GM23338 (cell line): ENCODE data around the gene CASP6. TPM values are rescaled to one million over a fixed set of nuclear protein-coding genes. Genes with fewer than 3 reads are reported as not detected.

Source experiments
- ATAC-seq: fragments of 200-7000 bp; cut with Tn5 transposase; 3 replicates; pipeline ENCODE4 v1.9.1; 2020
- DNase-seq: peaks from one replicate; pipeline ENCODE4 v3.0.0-alpha.2; 2015; ENCODE audit warnings: low spot score
- H2AFZ ChIP-seq: fragments of 200-600 bp; sonication (generic); 2 replicates; pipeline ENCODE4 v1.8.0; 2016; ENCODE audit warnings: antibody characterized with exemption, mild to moderate bottlenecking, moderate library complexity
- H3F3A ChIP-seq: fragments of 200-600 bp; sonication (generic); replicated peaks from 2 replicates; pipeline ENCODE4 v1.8.0; 2017; ENCODE audit warnings: antibody characterized with exemption, mixed run types, low read depth
- H3K27ac ChIP-seq: fragments of 200-600 bp; sonication (generic); 2 replicates; pipeline ENCODE4 v1.6.1; 2016; ENCODE audit warnings: low read depth
- H3K27me3 ChIP-seq: fragments of 200-600 bp; sonication (generic); 2 replicates; pipeline ENCODE4 v1.8.0; 2016; ENCODE audit warnings: mild to moderate bottlenecking, mixed run types, moderate library complexity; ENCODE audit not compliant: insufficient read depth
- H3K36me3 ChIP-seq: fragments of 200-600 bp; sonication (generic); 2 replicates; pipeline ENCODE4 v1.8.0; 2016; ENCODE audit warnings: mild to moderate bottlenecking; ENCODE audit not compliant: insufficient read depth
- H3K4me1 ChIP-seq: fragments of 200-600 bp; sonication (generic); 2 replicates; pipeline ENCODE4 v1.8.0; 2016; ENCODE audit warnings: mild to moderate bottlenecking, moderate library complexity; ENCODE audit not compliant: insufficient read depth
- H3K4me2 ChIP-seq: fragments of 200-600 bp; sonication (generic); 2 replicates; pipeline ENCODE4 v1.7.1; 2017; ENCODE audit warnings: mixed run types
- H3K4me3 ChIP-seq: fragments of 200-600 bp; sonication (generic); 2 replicates; pipeline ENCODE4 v1.6.1; 2016; ENCODE audit warnings: mixed run types
- H3K79me2 ChIP-seq: fragments of 200-600 bp; sonication (generic); replicated peaks from 2 replicates; pipeline ENCODE4 v1.8.0; 2017; ENCODE audit warnings: mild to moderate bottlenecking; ENCODE audit not compliant: insufficient read depth
- H3K9me2 ChIP-seq: fragments of 200-600 bp; sonication (generic); 2 replicates; pipeline ENCODE4 v1.8.0; 2017; ENCODE audit not compliant: insufficient read depth
- H4K20me1 ChIP-seq: fragments of 200-600 bp; sonication (generic); replicated peaks from 2 replicates; pipeline ENCODE4 v1.8.0; 2017; ENCODE audit warnings: mild to moderate bottlenecking; ENCODE audit not compliant: insufficient read depth
- H3K27ac Mint-ChIP-seq: 2 replicates; pipeline ENCODE4 v1.8.0; 2020; ENCODE audit warnings: inconsistent platforms, mild to moderate bottlenecking, moderate library complexity, mixed read lengths
- H3K27me3 Mint-ChIP-seq: 3 replicates; pipeline ENCODE4 v1.8.0; 2022; ENCODE audit warnings: low read depth, mild to moderate bottlenecking, moderate library complexity, mixed read lengths, inconsistent platforms; ENCODE audit not compliant: insufficient read depth, poor library complexity
- H3K36me3 Mint-ChIP-seq: 3 replicates; pipeline ENCODE4 v1.8.0; 2021; ENCODE audit warnings: low read depth, mild to moderate bottlenecking, inconsistent platforms, moderate library complexity, mixed read lengths
- H3K4me1 Mint-ChIP-seq: 3 replicates; pipeline ENCODE4 v1.8.0; 2020; ENCODE audit warnings: mild to moderate bottlenecking, inconsistent platforms, mixed read lengths
- H3K4me3 Mint-ChIP-seq: 3 replicates; pipeline ENCODE4 v1.8.0; 2021; ENCODE audit warnings: moderate library complexity, mild to moderate bottlenecking, inconsistent platforms, mixed read lengths
- H3K9me3 Mint-ChIP-seq: 3 replicates; pipeline ENCODE4 v1.8.0; 2020; ENCODE audit warnings: moderate library complexity, mild to moderate bottlenecking, inconsistent platforms, mixed read lengths
- CREB1 ChIP-seq: fragments of 250-450 bp; sonication (Bioruptor Pico); IDR thresholded peaks from 2 replicates; pipeline ENCODE4 v1.5.0; 2020; ENCODE audit warnings: low read depth, mild to moderate bottlenecking, moderate library complexity
- EZH2 ChIP-seq: fragments of 200-600 bp; sonication (generic); IDR thresholded peaks from one replicate; pipeline ENCODE4 v1.8.0; 2017; ENCODE audit warnings: antibody characterized with exemption, mild to moderate bottlenecking, low read depth; ENCODE audit not compliant: unreplicated experiment
- EZH2phosphoT487 ChIP-seq: fragments of 200-600 bp; sonication (generic); IDR thresholded peaks from one replicate; pipeline ENCODE4 v1.8.1; 2018; ENCODE audit warnings: antibody characterized with exemption; ENCODE audit not compliant: unreplicated experiment
- JUNB ChIP-seq: IDR thresholded peaks from one replicate; pipeline ENCODE4 v1.6.1; 2016; ENCODE audit warnings: antibody characterized with exemption; ENCODE audit not compliant: unreplicated experiment
- NANOG ChIP-seq: IDR thresholded peaks from 2 replicates; pipeline ENCODE4 v1.6.1; 2016; ENCODE audit warnings: antibody characterized with exemption, borderline replicate concordance
- POLR2AphosphoS5 ChIP-seq: IDR thresholded peaks from 2 replicates; pipeline ENCODE4 v1.6.1; 2016; ENCODE audit warnings: antibody characterized with exemption, low read depth
- ZNF114 ChIP-seq: fragments of 250-450 bp; sonication (Bioruptor Pico); IDR thresholded peaks from 2 replicates; pipeline ENCODE4 v1.5.0; 2020; ENCODE audit warnings: mild to moderate bottlenecking, moderate library complexity
- polyA plus RNA-seq: library from polyadenylated mRNA; unstranded; fragments of >200 nt; fragmentation: Nextera tagmentation; extraction: Ambion mirVana; gene quantifications from 2 replicates; pipeline ENCODE4 v1.2.1, GENCODE V29; 2016
- total RNA-seq: library from RNA; depleted of rRNA; stranded (reverse); fragments of >200 nt; shearing (Covaris generic); gene quantifications from 2 replicates; pipeline ENCODE4 v1.2.3, GENCODE V29; 2014
- TF ChIP-seq, protein P1 (sequence below): IDR thresholded peaks from one replicate; pipeline ENCODE4 v1.6.1; 2018; ENCODE audit warnings: antibody characterized with exemption; ENCODE audit not compliant: unreplicated experiment
- TF ChIP-seq, protein P2 (sequence below): IDR thresholded peaks from 2 replicates; pipeline ENCODE4 v1.6.1; 2016; ENCODE audit warnings: antibody characterized with exemption
- TF ChIP-seq, protein P3 (sequence below): fragments of 250-450 bp; sonication (Bioruptor Pico); IDR thresholded peaks from 2 replicates; pipeline ENCODE4 v1.5.0; 2020; ENCODE audit warnings: mild to moderate bottlenecking, moderate library complexity

Gene CASP6
- total and polyA plus RNA-seq, 2 experiments from 2014 or later: 30.5 to 35.4 TPM

DNA sequence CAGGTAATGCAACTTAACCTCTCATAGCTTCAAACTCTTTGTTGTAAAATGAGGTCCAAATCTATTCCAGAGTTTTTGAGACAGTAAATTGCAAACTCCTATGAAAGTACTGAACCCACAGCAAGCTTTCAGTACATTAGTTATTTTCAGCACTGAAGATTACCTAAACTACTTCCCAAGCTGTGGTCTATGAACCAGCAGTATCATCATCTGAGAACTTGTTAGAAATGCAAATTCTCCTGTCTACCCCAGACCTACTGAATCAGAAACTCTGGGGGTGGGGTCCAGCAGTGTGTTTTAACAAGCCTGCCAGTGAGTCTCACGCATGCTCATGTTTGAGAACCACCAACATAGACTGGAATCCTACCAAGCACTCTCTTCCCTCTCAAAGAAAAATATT lies 5.7 kb upstream of the CASP6 start:
- Mint-ChIP-seq H3K27me3 (no peaks in the 10 kb centered on the region), H3K27ac (no peak overlapping the region), H3K9me3 (no peaks in the 10 kb centered on the region), H3K4me1 (peaks cover 2% of the 10 kb centered on the region; the same call in 2 of the 3 replicates), H3K4me3 (no peak overlapping the region), H3K36me3 (peaks cover 8% of the 10 kb centered on the region)
- ATAC-seq (no peak), DNase-seq (no peak)
- no peak overlapping the region for H3K4me3 ChIP-seq
- H3F3A ChIP-seq: no peaks in the 10 kb centered on the region
- H4K20me1 ChIP-seq: 0 out of 2 replicates have a peak, but pooled peaks cover 3% of the 10 kb centered on the region
- no peaks in the 10 kb centered on the region for H3K27me3 ChIP-seq
- H3K79me2 ChIP-seq: no peaks in the 10 kb centered on the region; the same call in 1 of the 2 replicates
- no peak overlapping the region for H3K27ac ChIP-seq
- no peaks in the 10 kb centered on the region for H3K9me2 ChIP-seq
- TF ChIP-seq CREB1 (no peak), ZNF114 (CRISPR knock-in tag) (no peak), JUNB (no peak), NANOG (no peak)
- TF ChIP-seq, protein P1, sequence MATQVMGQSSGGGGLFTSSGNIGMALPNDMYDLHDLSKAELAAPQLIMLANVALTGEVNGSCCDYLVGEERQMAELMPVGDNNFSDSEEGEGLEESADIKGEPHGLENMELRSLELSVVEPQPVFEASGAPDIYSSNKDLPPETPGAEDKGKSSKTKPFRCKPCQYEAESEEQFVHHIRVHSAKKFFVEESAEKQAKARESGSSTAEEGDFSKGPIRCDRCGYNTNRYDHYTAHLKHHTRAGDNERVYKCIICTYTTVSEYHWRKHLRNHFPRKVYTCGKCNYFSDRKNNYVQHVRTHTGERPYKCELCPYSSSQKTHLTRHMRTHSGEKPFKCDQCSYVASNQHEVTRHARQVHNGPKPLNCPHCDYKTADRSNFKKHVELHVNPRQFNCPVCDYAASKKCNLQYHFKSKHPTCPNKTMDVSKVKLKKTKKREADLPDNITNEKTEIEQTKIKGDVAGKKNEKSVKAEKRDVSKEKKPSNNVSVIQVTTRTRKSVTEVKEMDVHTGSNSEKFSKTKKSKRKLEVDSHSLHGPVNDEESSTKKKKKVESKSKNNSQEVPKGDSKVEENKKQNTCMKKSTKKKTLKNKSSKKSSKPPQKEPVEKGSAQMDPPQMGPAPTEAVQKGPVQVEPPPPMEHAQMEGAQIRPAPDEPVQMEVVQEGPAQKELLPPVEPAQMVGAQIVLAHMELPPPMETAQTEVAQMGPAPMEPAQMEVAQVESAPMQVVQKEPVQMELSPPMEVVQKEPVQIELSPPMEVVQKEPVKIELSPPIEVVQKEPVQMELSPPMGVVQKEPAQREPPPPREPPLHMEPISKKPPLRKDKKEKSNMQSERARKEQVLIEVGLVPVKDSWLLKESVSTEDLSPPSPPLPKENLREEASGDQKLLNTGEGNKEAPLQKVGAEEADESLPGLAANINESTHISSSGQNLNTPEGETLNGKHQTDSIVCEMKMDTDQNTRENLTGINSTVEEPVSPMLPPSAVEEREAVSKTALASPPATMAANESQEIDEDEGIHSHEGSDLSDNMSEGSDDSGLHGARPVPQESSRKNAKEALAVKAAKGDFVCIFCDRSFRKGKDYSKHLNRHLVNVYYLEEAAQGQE: no peak
- peaks cover 8% of the 10 kb centered on the region; the same call in 1 of the 2 replicates for H3K36me3 ChIP-seq
- no peak overlapping the region for H3K4me2 ChIP-seq
- peaks cover 4% of the 10 kb centered on the region; the same call in 1 of the 2 replicates for H3K4me1 ChIP-seq
- H2AFZ ChIP-seq: no peak overlapping the region

DNA sequence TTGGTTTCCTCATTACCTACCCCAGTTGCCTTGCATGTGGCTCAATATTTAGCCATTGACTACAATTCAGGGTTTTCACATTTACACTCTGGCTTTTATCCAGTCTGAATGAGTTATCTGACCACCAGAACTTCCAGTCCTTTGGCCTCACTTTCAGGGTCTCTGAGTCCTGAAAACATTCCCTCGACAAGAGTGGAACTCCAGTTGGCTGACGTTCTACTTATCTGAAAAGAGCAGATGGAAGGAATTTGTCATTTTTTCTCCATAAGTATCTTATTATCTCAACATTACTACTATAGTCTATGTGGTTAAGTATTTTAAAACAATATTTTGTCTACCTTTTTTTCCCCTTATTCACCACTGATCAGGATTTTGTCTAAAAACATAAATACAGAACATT lies 5.2 kb upstream of the CASP6 start:
- no peaks in the 10 kb centered on the region; the same call in 1 of the 2 replicates for H3K79me2 ChIP-seq
- TF ChIP-seq EZH2 (no peak), EZH2phosphoT487 (no peak), CREB1 (no peak), POLR2AphosphoS5 (no peak), NANOG (no peak)
- TF ChIP-seq, protein P2, sequence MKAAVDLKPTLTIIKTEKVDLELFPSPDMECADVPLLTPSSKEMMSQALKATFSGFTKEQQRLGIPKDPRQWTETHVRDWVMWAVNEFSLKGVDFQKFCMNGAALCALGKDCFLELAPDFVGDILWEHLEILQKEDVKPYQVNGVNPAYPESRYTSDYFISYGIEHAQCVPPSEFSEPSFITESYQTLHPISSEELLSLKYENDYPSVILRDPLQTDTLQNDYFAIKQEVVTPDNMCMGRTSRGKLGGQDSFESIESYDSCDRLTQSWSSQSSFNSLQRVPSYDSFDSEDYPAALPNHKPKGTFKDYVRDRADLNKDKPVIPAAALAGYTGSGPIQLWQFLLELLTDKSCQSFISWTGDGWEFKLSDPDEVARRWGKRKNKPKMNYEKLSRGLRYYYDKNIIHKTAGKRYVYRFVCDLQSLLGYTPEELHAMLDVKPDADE: no peak
- TF ChIP-seq, protein P3, sequence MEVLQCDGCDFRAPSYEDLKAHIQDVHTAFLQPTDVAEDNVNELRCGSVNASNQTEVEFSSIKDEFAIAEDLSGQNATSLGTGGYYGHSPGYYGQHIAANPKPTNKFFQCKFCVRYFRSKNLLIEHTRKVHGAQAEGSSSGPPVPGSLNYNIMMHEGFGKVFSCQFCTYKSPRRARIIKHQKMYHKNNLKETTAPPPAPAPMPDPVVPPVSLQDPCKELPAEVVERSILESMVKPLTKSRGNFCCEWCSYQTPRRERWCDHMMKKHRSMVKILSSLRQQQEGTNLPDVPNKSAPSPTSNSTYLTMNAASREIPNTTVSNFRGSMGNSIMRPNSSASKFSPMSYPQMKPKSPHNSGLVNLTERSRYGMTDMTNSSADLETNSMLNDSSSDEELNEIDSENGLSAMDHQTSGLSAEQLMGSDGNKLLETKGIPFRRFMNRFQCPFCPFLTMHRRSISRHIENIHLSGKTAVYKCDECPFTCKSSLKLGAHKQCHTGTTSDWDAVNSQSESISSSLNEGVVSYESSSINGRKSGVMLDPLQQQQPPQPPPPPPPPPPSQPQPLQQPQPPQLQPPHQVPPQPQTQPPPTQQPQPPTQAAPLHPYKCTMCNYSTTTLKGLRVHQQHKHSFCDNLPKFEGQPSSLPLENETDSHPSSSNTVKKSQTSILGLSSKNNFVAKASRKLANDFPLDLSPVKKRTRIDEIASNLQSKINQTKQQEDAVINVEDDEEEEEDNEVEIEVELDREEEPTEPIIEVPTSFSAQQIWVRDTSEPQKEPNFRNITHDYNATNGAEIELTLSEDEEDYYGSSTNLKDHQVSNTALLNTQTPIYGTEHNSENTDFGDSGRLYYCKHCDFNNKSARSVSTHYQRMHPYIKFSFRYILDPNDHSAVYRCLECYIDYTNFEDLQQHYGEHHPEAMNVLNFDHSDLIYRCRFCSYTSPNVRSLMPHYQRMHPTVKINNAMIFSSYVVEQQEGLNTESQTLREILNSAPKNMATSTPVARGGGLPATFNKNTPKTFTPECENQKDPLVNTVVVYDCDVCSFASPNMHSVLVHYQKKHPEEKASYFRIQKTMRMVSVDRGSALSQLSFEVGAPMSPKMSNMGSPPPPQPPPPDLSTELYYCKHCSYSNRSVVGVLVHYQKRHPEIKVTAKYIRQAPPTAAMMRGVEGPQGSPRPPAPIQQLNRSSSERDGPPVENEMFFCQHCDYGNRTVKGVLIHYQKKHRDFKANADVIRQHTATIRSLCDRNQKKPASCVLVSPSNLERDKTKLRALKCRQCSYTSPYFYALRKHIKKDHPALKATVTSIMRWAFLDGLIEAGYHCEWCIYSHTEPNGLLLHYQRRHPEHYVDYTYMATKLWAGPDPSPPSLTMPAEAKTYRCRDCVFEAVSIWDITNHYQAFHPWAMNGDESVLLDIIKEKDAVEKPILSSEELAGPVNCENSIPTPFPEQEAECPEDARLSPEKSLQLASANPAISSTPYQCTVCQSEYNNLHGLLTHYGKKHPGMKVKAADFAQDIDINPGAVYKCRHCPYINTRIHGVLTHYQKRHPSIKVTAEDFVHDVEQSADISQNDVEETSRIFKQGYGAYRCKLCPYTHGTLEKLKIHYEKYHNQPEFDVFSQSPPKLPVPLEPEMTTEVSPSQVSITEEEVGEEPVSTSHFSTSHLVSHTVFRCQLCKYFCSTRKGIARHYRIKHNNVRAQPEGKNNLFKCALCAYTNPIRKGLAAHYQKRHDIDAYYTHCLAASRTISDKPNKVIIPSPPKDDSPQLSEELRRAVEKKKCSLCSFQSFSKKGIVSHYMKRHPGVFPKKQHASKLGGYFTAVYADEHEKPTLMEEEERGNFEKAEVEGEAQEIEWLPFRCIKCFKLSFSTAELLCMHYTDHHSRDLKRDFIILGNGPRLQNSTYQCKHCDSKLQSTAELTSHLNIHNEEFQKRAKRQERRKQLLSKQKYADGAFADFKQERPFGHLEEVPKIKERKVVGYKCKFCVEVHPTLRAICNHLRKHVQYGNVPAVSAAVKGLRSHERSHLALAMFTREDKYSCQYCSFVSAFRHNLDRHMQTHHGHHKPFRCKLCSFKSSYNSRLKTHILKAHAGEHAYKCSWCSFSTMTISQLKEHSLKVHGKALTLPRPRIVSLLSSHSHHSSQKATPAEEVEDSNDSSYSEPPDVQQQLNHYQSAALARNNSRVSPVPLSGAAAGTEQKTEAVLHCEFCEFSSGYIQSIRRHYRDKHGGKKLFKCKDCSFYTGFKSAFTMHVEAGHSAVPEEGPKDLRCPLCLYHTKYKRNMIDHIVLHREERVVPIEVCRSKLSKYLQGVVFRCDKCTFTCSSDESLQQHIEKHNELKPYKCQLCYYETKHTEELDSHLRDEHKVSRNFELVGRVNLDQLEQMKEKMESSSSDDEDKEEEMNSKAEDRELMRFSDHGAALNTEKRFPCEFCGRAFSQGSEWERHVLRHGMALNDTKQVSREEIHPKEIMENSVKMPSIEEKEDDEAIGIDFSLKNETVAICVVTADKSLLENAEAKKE (CRISPR knock-in tag): no peak

More for the DNA sequence above, 5.2 kb upstream of the CASP6 start:
- H3K9me2 ChIP-seq: no peaks in the 10 kb centered on the region
- H3K4me1 ChIP-seq: peaks cover 8% of the 10 kb centered on the region; the same call in 1 of the 2 replicates
- H3K4me2 ChIP-seq: no peak overlapping the region
- peaks cover 6% of the 10 kb centered on the region; the same call in 2 of the 3 replicates for H3K4me1 Mint-ChIP-seq
- DNase-seq: no peak
- H3F3A ChIP-seq: 0 out of 2 replicates have a peak, but pooled peaks cover 5% of the 10 kb centered on the region
- H3K27ac ChIP-seq: no peak overlapping the region
- H3K9me3 Mint-ChIP-seq: no peaks in the 10 kb centered on the region
- ATAC-seq: no peak
- H4K20me1 ChIP-seq: 0 out of 2 replicates have a peak, but pooled peaks cover 3% of the 10 kb centered on the region
- H3K36me3 ChIP-seq: peaks cover 2% of the 10 kb centered on the region; the same call in 1 of the 2 replicates
- H3K36me3 Mint-ChIP-seq: peaks cover 6% of the 10 kb centered on the region
- no peak overlapping the region for H3K4me3 ChIP-seq
- H3K27ac Mint-ChIP-seq: no peak overlapping the region
- no peak overlapping the region for H3K4me3 Mint-ChIP-seq
- H3K27me3 Mint-ChIP-seq: no peaks in the 10 kb centered on the region
- H3K27me3 ChIP-seq: no peaks in the 10 kb centered on the region
- H2AFZ ChIP-seq: no peak overlapping the region
